RWPE1 (cell line): ENCODE data around the gene CBFA2T3.
A peak's percentile ranks its signal among the peaks of the same experiment; 100 is the strongest.

Source experiments
- CTCF ChIA-PET: fragments of 350-600 bp; sonication (Branson Sonifier 250); formaldehyde crosslinking; extraction: SDS; loops from one replicate; lab custom pipeline; 2021; lab: Yijun Ruan, JAX
- POLR2A ChIA-PET: fragments of 400-600 bp; formaldehyde crosslinking; extraction: SDS; loops from one replicate; lab custom pipeline; 2020; ENCODE audit warnings: antibody characterized with exemption; ENCODE audit not compliant: low non-redundant PET; lab: Yijun Ruan, JAX
- DNase-seq: peaks from one replicate; pipeline ENCODE4 v3.0.0; 2012; ENCODE audit warnings: low spot score
- H3K27ac ChIP-seq: fragments of 450-650 bp; 2 replicates; pipeline ENCODE4 v1.5.1; 2017
- CTCF ChIP-seq: fragments of 450-650 bp; conservative IDR thresholded peaks from 2 replicates; pipeline ENCODE4 v1.5.1; 2017; ENCODE audit warnings: low read depth, mild to moderate bottlenecking

Gene CBFA2T3

DNA sequence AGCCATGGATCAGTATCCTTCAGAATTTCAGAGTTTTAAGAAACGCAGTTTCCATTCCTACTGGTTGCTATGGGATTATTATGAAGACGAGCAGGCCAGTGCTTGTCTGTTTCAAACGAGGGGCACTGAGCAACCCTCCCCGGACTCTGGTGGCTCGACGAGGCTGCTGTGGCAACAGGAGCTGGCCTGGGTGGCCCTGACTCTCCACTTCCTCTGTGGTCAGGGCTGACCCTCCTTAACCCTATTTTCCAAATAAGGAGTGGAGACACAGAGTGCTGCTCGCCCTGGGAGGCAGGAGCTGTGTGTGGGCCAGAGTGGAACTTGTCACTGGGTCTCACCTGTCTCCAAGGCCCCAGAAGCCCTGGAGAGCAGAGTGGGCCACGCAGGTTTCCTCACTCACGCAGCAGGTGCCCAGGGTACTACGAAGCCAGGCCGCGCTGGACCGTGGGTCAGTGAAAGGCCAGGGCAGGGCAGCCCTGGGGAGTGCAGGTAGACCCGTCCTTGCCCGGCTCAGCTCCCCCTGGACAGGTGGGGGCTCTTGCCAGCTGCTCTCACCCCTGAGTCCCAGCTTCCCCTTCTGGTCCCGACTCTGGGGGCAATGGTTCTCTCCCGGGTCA lies 123.6 kb downstream of the CBFA2T3 start:
- peak overlapping the region; percentile 74 for H3K27ac ChIP-seq
- ChIA-PET CTCF (interaction anchor here (0.8 kb wide), 1 partner anchor 68 kb away, joined by 3 read pairs; the partner anchor contains the start of gene PIEZO1), POLR2A (no interaction called here)
- no peak for DNase-seq
- no peak for TF ChIP-seq CTCF

DNA sequence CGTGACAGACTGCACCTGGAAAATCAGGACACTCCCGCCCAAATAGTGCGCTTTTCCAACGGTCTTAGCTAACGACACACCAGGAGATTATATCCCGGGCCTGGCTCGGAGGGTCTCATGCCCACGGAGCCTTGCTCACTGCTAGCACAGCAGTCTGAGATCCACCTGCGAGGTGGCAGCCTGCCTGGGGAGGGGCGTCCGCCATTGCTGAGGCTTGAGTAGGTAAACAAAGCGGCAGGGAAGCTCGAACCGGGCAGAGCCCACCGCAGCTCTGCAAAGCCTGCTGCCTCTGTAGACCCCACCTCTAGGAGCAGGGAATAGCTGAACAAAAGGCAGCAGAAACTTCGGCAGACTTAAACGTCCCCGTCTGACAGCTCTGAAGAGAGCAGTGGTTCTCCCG lies 125.4 kb downstream of the CBFA2T3 start:
- no peak overlapping the region for H3K27ac ChIP-seq
- ChIA-PET CTCF (interaction anchor here (0.6 kb wide), 1 partner anchor 41 kb away, joined by 4 read pairs; no protein-coding TSS in a partner anchor), POLR2A (no interaction called here)
- DNase-seq: no peak
- TF ChIP-seq CTCF: no peak

- no peak overlapping the region for H3K27ac ChIP-seq
- no peak for DNase-seq
- no peak for TF ChIP-seq CTCF
- POLR2A ChIA-PET: no interaction called here
- CTCF ChIA-PET: interaction anchor here (0.6 kb wide), 2 partner anchors 79 to 236 kb away, joined by 3 to 4 read pairs; no protein-coding TSS in a partner anchor
Measured at GRCh38 chr16:88850531-88851199, 126.3 kb downstream of the CBFA2T3 start.

GRCh38 chr16:88848557-88848956 lies 128.4 kb downstream of the CBFA2T3 start:
- POLR2A ChIA-PET: no interaction called here
- DNase-seq: no peak
- H3K27ac ChIP-seq: no peak overlapping the region; the same call in 1 of the 2 replicates
- no peak for TF ChIP-seq CTCF
- CTCF ChIA-PET: no interaction called here

GRCh38 chr16:88847654-88848053 lies 129.4 kb downstream of the CBFA2T3 start:
- DNase-seq: no peak
- peak overlapping the region; percentile 16; the same call in 1 of the 2 replicates for H3K27ac ChIP-seq
- ChIA-PET POLR2A (no interaction called here), CTCF (no interaction called here)
- TF ChIP-seq CTCF: no peak

GRCh38 chr16:88846088-88846487 lies 130.9 kb downstream of the CBFA2T3 start:
- POLR2A ChIA-PET: no interaction called here
- DNase-seq: no peak
- CTCF ChIA-PET: interaction anchor here (0.6 kb wide), 1 partner anchor 418 kb away, joined by 4 read pairs; no protein-coding TSS in a partner anchor

More at GRCh38 chr16:88846088-88846487, 130.9 kb downstream of the CBFA2T3 start:
- no peak overlapping the region for H3K27ac ChIP-seq
- no peak for TF ChIP-seq CTCF
